Stimulated activated CD4-positive, alpha-beta T cell treated with anti-CD3 and anti-CD28 coated beads, TNF-alpha, amount 100 ng/mL, for 24 hours (primary cell): ENCODE data around the gene ETHE1.
A peak's percentile ranks its signal among the peaks of the same experiment; 100 is the strongest.

Source experiments
- DNase-seq, 3 experiments: peaks; one replicate each; pipeline ENCODE4 v3.0.0-alpha.2; 2020; ENCODE audit warnings: low read depth in 3 of 3

ETHE1 gene

GRCh38 chr19:43489310-43489709 lies 37.7 kb downstream of the ETHE1 start:
- DNase-seq = no peak

- no peak for DNase-seq
Observed at GRCh38 chr19:43488179-43488578, 38.8 kb downstream of the ETHE1 start.

GRCh38 chr19:43486412-43486811 lies 40.6 kb downstream of the ETHE1 start:
- DNase-seq = no peak

GRCh38 chr19:43485951-43486350 lies 41.0 kb downstream of the ETHE1 start:
- no peak for DNase-seq

- DNase-seq = no peak
Observed at GRCh38 chr19:43483281-43483680, 43.7 kb downstream of the ETHE1 start.

GRCh38 chr19:43482193-43482592 lies 44.8 kb downstream of the ETHE1 start:
- DNase-seq = no peak

GRCh38 chr19:43481701-43482100 lies 45.3 kb downstream of the ETHE1 start:
- DNase-seq = no peak

GRCh38 chr19:43480574-43480973 lies 46.4 kb downstream of the ETHE1 start:
- no peak for DNase-seq

- DNase-seq = no peak
Observed at GRCh38 chr19:43479961-43480561, 46.9 kb downstream of the ETHE1 start.

- DNase-seq = no peak
Observed at GRCh38 chr19:43479226-43479625, 47.8 kb downstream of the ETHE1 start.

- no peak for DNase-seq
Observed at GRCh38 chr19:43478323-43478722, 48.7 kb downstream of the ETHE1 start.

GRCh38 chr19:43476606-43477005 lies 50.4 kb downstream of the ETHE1 start:
- DNase-seq = no peak

- DNase-seq = peak; percentile 88 to 96 (median 95)
Observed at GRCh38 chr19:43474986-43475705, 51.9 kb downstream of the ETHE1 start.

- DNase-seq = no peak
Observed at GRCh38 chr19:43474487-43474886, 52.5 kb downstream of the ETHE1 start.

GRCh38 chr19:43471091-43471490 lies 55.9 kb downstream of the ETHE1 start:
- no peak for DNase-seq

GRCh38 chr19:43470288-43470687 lies 56.7 kb downstream of the ETHE1 start:
- DNase-seq = peak in 2 of 3 experiments; percentile 16 to 50

- no peak for DNase-seq
Observed at GRCh38 chr19:43469160-43469480, 57.9 kb downstream of the ETHE1 start.

GRCh38 chr19:43468354-43469159 lies 58.4 kb downstream of the ETHE1 start:
- DNase-seq = no peak

- DNase-seq = no peak
Observed at GRCh38 chr19:43467730-43468129, 59.3 kb downstream of the ETHE1 start.

GRCh38 chr19:43467276-43467675 lies 59.7 kb downstream of the ETHE1 start:
- DNase-seq = no peak

- no peak for DNase-seq
Observed at GRCh38 chr19:43466793-43467192, 60.2 kb downstream of the ETHE1 start.

- peak in 1 of 3 experiments; percentile 9 for DNase-seq
Observed at GRCh38 chr19:43465468-43466120, 61.4 kb downstream of the ETHE1 start, which contains the start of gene LYPD3. Gene LYPD3 (minus strand): TSS chr19:43465608. CDS start chr19:43465571, 37 bp downstream.
